Kidney (tissue), 14 donors: ENCODE results near the gene PRKAG2. TPM values are rescaled to one million over a fixed set of nuclear protein-coding genes. Genes with fewer than 3 reads are reported as not detected.

Experiments used
- DNase-seq, 5 donors: peaks; one replicate each; pipeline ENCODE4 v3.0.0-alpha.2; 2013 to 2020
- FAIRE-seq: peaks from 2 replicates; lab custom pipeline; 2012; peaks lifted over from hg19 to GRCh38; lab: Jason Lieb, UNC
- H3K27ac ChIP-seq, 2 donors: one replicate each; pipeline ENCODE4 v1.7.0; 2013; ENCODE audit warnings: low read depth in 2 of 2, low read length in 2 of 2, inconsistent platforms in 1 of 2
- H3K27me3 ChIP-seq: one replicate; pipeline ENCODE4 v1.7.1; 2013; ENCODE audit warnings: low read length, inconsistent platforms; ENCODE audit not compliant: control insufficient read depth, insufficient read depth
- H3K36me3 ChIP-seq, 3 donors: one replicate each; pipeline versions ENCODE4 v1.7.0 to v1.7.1; 2013; ENCODE audit warnings: low read length in 3 of 3, control low read depth in 1 of 3, inconsistent platforms in 1 of 3; ENCODE audit not compliant: insufficient read depth in 3 of 3, control insufficient read depth in 2 of 3
- H3K4me1 ChIP-seq, 3 donors: one replicate each; pipeline versions ENCODE4 v1.7.0 to v1.7.1; 2013; ENCODE audit warnings: low read length in 3 of 3, inconsistent platforms in 1 of 3, low read depth in 1 of 3; ENCODE audit not compliant: control insufficient read depth in 2 of 3, insufficient read depth in 2 of 3
- H3K4me3 ChIP-seq, 3 donors: one replicate each; pipeline versions ENCODE4 v1.7.0 to v1.8.1; 2013; ENCODE audit warnings: low read length in 3 of 3, control low read depth in 1 of 3, inconsistent platforms in 1 of 3
- H3K9ac ChIP-seq, 3 donors: one replicate each; pipeline versions ENCODE4 v1.7.0 to v1.7.1; 2013; ENCODE audit warnings: low read length in 3 of 3, control low read depth in 1 of 3, inconsistent platforms in 1 of 3
- H3K9me3 ChIP-seq, 3 donors: one replicate each; pipeline versions ENCODE4 v1.7.0 to v1.7.1; 2013; ENCODE audit warnings: low read length in 3 of 3, control low read depth in 1 of 3, inconsistent platforms in 1 of 3; ENCODE audit not compliant: control insufficient read depth in 2 of 3, insufficient read depth in 1 of 3
- CTCF ChIP-seq: IDR thresholded peaks from 3 replicates; pipeline ENCODE4 v1.5.1; 2012; ENCODE audit warnings: mild to moderate bottlenecking, moderate library complexity, borderline replicate concordance; ENCODE audit not compliant: insufficient read depth; ENCODE audit errors: extremely low read depth
- intact Hi-C: fragments of 100-400 bp; cut with DNase I; formaldehyde crosslinking; loops from one replicate; pipeline ENCODE4 v1.11.1; 2022
- polyA plus RNA-seq: library from polyadenylated mRNA; stranded (reverse); fragments of 350-450 nt; fragmentation: Illumina TruSeq; extraction: RNeasy Lipid Tissue Mini Kit (QIAGEN cat#74804); gene quantifications from one replicate; pipeline ENCODE4 v1.2.3, GENCODE V29; 2014; ENCODE audit warnings: low read depth, low replicate concordance; ENCODE audit not compliant: insufficient read depth
- total RNA-seq: library from RNA; stranded (reverse); fragmentation: NEBNext Ultra II Directional; extraction: Animal tissue kit (Norgen Biotek cat#: 25700); gene quantifications from one replicate; pipeline ENCODE4 v1.2.1, GENCODE V29; 2021
- donor health status: control.
- donor health status: control.
- donor health status: control.
- donor health status: control.
- donor health status: control.
- donor health status: DM: yes; HTN: yes; CAD: no.
- donor health status: Normal renal cell carcinoma (clear cell type).

The PRKAG2 gene
- total and polyA plus RNA-seq, 2 donors from 2014 or later: 40.7 to 40.9 TPM

- Histone ChIP-seq H3K4me1 (peaks cover 0 to 15% (median 4%) of the 10 kb centered on the region in 3 donors), H3K9me3 (no peaks in the 10 kb centered on the region), H3K36me3 (peaks cover 0 to 9% (median 0%) of the 10 kb centered on the region in 3 donors), H3K9ac (no peak overlapping the region), H3K4me3 (no peak overlapping the region), H3K27ac (no peak overlapping the region), H3K27me3 (no peaks in the 10 kb centered on the region)
- FAIRE-seq (no peak), DNase-seq (no peak)
- no peak for TF ChIP-seq CTCF
- intact Hi-C loops: no loop called here
Observed at GRCh38 chr7:151597541-151598444, 279.1 kb downstream of the PRKAG2 start.

GRCh38 chr7:151595702-151596350 lies 281.1 kb downstream of the PRKAG2 start:
- TF ChIP-seq CTCF: no peak
- H3K4me1 ChIP-seq: peaks cover 0 to 16% (median 4%) of the 10 kb centered on the region in 3 donors
- FAIRE-seq: no peak
- intact Hi-C loops: no loop called here
- no peaks in the 10 kb centered on the region for H3K27me3 ChIP-seq
- no peaks in the 10 kb centered on the region for H3K9me3 ChIP-seq
- H3K4me3 ChIP-seq: no peak overlapping the region
- no peak overlapping the region for H3K9ac ChIP-seq
- no peak for DNase-seq
- H3K27ac ChIP-seq: no peak overlapping the region
- H3K36me3 ChIP-seq: peaks cover 0 to 11% (median 0%) of the 10 kb centered on the region in 3 donors

- Histone ChIP-seq H3K27me3 (no peaks in the 10 kb centered on the region), H3K27ac (no peak overlapping the region), H3K36me3 (peaks cover 0 to 15% (median 0%) of the 10 kb centered on the region in 3 donors), H3K4me1 (peaks cover 0 to 4% (median 0%) of the 10 kb centered on the region in 3 donors), H3K9me3 (no peaks in the 10 kb centered on the region), H3K4me3 (no peak overlapping the region), H3K9ac (no peak overlapping the region)
- intact Hi-C loops: no loop called here
- FAIRE-seq (no peak), DNase-seq (no peak)
- TF ChIP-seq CTCF: no peak
Observed at GRCh38 chr7:151592868-151593486, 283.9 kb downstream of the PRKAG2 start.
